RWPE1 (cell line): ENCODE results near the gene DBR1.
"Not testable (repeated sequence)": the region's sequence is repeated elsewhere in the genome, so short reads cannot be mapped to it uniquely, and the experiment has no call there.

Experiments used
- CTCF ChIA-PET: fragments of 350-600 bp; sonication (Branson Sonifier 250); formaldehyde crosslinking; extraction: SDS; loops from one replicate; lab custom pipeline; 2021; lab: Yijun Ruan, JAX
- POLR2A ChIA-PET: fragments of 400-600 bp; formaldehyde crosslinking; extraction: SDS; loops from one replicate; lab custom pipeline; 2020; ENCODE audit warnings: antibody characterized with exemption; ENCODE audit not compliant: low non-redundant PET; lab: Yijun Ruan, JAX
- DNase-seq: peaks from one replicate; pipeline ENCODE4 v3.0.0; 2012; ENCODE audit warnings: low spot score
- H3K27ac ChIP-seq: fragments of 450-650 bp; 2 replicates; pipeline ENCODE4 v1.5.1; 2017
- CTCF ChIP-seq: fragments of 450-650 bp; conservative IDR thresholded peaks from 2 replicates; pipeline ENCODE4 v1.5.1; 2017; ENCODE audit warnings: low read depth, mild to moderate bottlenecking

DBR1 gene

GRCh38 chr3:138148503-138148902, 26.2 kb downstream of the DBR1 start:
- no peak for DNase-seq
- no peak overlapping the region for H3K27ac ChIP-seq
- TF ChIP-seq CTCF: no peak
- CTCF ChIA-PET: interaction anchor here (0.6 kb wide), 1 partner anchor 24 kb away, joined by 3 read pairs; no protein-coding TSS in a partner anchor
- POLR2A ChIA-PET: no interaction called here

DNA sequence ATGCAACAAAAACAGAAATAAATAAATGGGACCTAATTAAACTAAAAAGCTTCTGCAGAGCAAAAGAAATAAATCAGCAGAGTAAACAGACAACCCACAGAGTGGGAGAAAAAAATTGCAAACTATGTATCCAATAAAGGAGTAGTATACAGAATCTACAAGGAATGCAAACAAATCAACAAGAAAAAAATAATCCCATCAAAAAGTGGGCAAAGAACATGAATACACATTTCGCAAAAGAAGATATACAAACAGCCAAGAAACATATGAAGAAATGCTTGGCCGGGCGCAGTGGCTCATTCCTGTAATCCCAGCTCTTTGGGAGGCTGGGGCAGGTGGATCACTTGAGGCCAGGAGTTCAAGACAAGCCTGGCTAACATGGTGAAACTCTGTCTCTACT, 32.5 kb downstream of the DBR1 start:
- H3K27ac ChIP-seq, DNase-seq, POLR2A ChIA-PET: not testable (repeated sequence)
- CTCF ChIA-PET: interaction anchor here (0.5 to 0.7 kb wide), 2 partner anchors 22 to 82 kb away, joined by 3 read pairs; no protein-coding TSS in a partner anchor

DNA sequence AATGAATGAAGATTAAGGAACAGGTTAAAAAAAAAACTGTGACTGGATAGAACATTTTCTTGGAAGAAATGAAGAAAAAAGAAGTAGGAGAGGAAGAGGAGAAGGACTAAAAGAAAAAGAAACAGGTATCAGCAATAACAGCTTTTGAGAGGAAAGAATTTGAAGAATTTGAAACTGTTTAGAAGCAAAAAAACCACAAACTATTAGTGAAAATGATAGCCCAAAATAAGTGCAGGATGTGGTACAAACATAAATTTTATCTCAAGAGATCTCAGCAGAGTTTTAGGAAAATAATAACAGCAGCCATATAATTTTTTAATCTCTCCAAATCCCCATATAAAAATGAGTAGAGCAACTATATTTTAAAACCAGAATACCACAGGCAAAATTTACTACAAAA, 33.8 kb downstream of the DBR1 start:
- TF ChIP-seq CTCF: no peak
- CTCF ChIA-PET: interaction anchor here (1.0 kb wide), 1 partner anchor 27 kb away, joined by 4 read pairs; no protein-coding TSS in a partner anchor
- no peak for DNase-seq
- POLR2A ChIA-PET: no interaction called here
- H3K27ac ChIP-seq: no peak overlapping the region

- no peak for TF ChIP-seq CTCF
- no peak overlapping the region for H3K27ac ChIP-seq
- ChIA-PET POLR2A (no interaction called here), CTCF (no interaction called here)
- DNase-seq: no peak
These were observed 35.0 kb downstream of the DBR1 start for GRCh38 chr3:138139691-138140090.

GRCh38 chr3:138137861-138138260, 36.9 kb downstream of the DBR1 start:
- no peak for TF ChIP-seq CTCF
- DNase-seq: no peak
- ChIA-PET CTCF (interaction anchor here (0.6 to 1.1 kb wide), 2 partner anchors 166 to 1207 kb away, joined by 3 to 4 read pairs; no protein-coding TSS in a partner anchor), POLR2A (no interaction called here)
- no peak overlapping the region for H3K27ac ChIP-seq

DNA sequence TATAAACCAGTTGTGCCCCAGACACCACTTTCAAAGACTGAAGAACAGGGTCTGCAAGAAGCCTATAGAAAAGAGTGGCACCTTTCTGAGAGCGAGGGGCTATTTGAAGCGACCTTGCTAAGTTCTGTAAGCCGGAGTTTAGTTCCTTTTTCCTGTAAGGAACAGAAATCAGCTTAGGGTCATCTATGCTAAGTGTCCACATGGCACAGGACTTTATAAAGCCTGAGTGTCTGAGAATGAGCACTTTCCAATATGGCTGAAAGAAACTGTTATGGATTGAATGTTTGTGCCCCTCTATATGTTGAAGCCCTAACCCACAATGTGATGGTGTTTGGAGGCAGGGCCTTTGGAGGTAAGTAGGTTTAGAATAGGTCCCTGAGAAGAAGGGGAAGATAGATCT, 38.5 kb downstream of the DBR1 start:
- no peak for TF ChIP-seq CTCF
- ChIA-PET POLR2A (no interaction called here), CTCF (no interaction called here)
- DNase-seq: no peak
- H3K27ac ChIP-seq: no peak overlapping the region

GRCh38 chr3:138135833-138136194, 38.9 kb downstream of the DBR1 start:
- no peak for TF ChIP-seq CTCF
- no peak overlapping the region for H3K27ac ChIP-seq
- ChIA-PET POLR2A (no interaction called here), CTCF (no interaction called here)
- no peak for DNase-seq
